NB4 (cell line): ENCODE data around the gene ZDHHC7.

Experiments
- DNase-seq: peaks from one replicate; pipeline ENCODE4 v3.0.0; 2010; ENCODE audit warnings: low read depth
- H3K4me3 ChIP-seq: one replicate; pipeline ENCODE4 v1.5.1; 2011; ENCODE audit warnings: mild to moderate bottlenecking, low read depth, low read length, moderate library complexity
- CTCF ChIP-seq: IDR thresholded peaks from one replicate; pipeline ENCODE4 v1.5.1; 2012; ENCODE audit warnings: low read depth, low read length
- MAX ChIP-seq: IDR thresholded peaks from 2 replicates; pipeline ENCODE4 v1.6.1; 2011; ENCODE audit warnings: low read depth, low read length
- MYC ChIP-seq: IDR thresholded peaks from 2 replicates; pipeline ENCODE4 v1.6.1; 2011; ENCODE audit warnings: low read depth, low read length
- POLR2A ChIP-seq: IDR thresholded peaks from 2 replicates; pipeline ENCODE4 v1.6.1; 2011; ENCODE audit warnings: mild to moderate bottlenecking; ENCODE audit not compliant: insufficient read length; ENCODE audit errors: extremely low read depth

ZDHHC7 gene

GRCh38 chr16:85045641-85046471, 34.5 kb upstream of the ZDHHC7 start:
- TF ChIP-seq MYC (no peak), POLR2A (no peak), CTCF (no peak), MAX (no peak)
- no peak for DNase-seq
- H3K4me3 ChIP-seq, result no peak overlapping the region

- DNase-seq, result no peak
- no peak for TF ChIP-seq POLR2A
- no peak for TF ChIP-seq MAX
- no peak for TF ChIP-seq MYC
- no peak overlapping the region for H3K4me3 ChIP-seq
Observed at GRCh38 chr16:85045077-85045476, 33.7 kb upstream of the ZDHHC7 start.

- no peak for DNase-seq
- no peak overlapping the region for H3K4me3 ChIP-seq
- no peak for TF ChIP-seq MAX
- no peak for TF ChIP-seq MYC
- TF ChIP-seq CTCF, result no peak
- no peak for TF ChIP-seq POLR2A
Observed at GRCh38 chr16:85042606-85043005, 31.3 kb upstream of the ZDHHC7 start.

- no peak overlapping the region for H3K4me3 ChIP-seq
- no peak for DNase-seq
- no peak for TF ChIP-seq CTCF
Observed at GRCh38 chr16:85042167-85042526, 30.8 kb upstream of the ZDHHC7 start.

- no peak overlapping the region for H3K4me3 ChIP-seq
- peak; percentile 42 for DNase-seq
- TF ChIP-seq MAX, result no peak
- TF ChIP-seq MYC, result no peak
- TF ChIP-seq POLR2A, result no peak
- TF ChIP-seq CTCF, result no peak
Observed at GRCh38 chr16:85041219-85042166, 30.2 kb upstream of the ZDHHC7 start.

- no peak overlapping the region for H3K4me3 ChIP-seq
- no peak for DNase-seq
- TF ChIP-seq POLR2A (no peak), CTCF (no peak), MAX (no peak), MYC (no peak)
Observed at GRCh38 chr16:85040685-85041084, 29.4 kb upstream of the ZDHHC7 start.
